Neuronal stem cell (in vitro differentiated cells): ENCODE results near the gene C12orf76.

Source experiments
- DNase-seq: peaks from one replicate; pipeline ENCODE4 v3.0.0-alpha.2; 2013; ENCODE audit warnings: low spot score
- H2AFZ ChIP-seq: one replicate; pipeline ENCODE4 v1.6.1; 2013; ENCODE audit warnings: mild to moderate bottlenecking, low read length, inconsistent platforms
- H2AK5ac ChIP-seq: 2 replicates; pipeline ENCODE4 v1.6.1; 2013; ENCODE audit warnings: low read depth, mild to moderate bottlenecking, inconsistent platforms, low read length, moderate library complexity, mixed read lengths
- H2BK120ac ChIP-seq: 2 replicates; pipeline ENCODE4 v1.6.1; 2013; ENCODE audit warnings: low read depth, mild to moderate bottlenecking, inconsistent platforms, low read length, moderate library complexity, mixed read lengths
- H2BK12ac ChIP-seq: one replicate; pipeline ENCODE4 v1.6.1; 2013; ENCODE audit warnings: low read length, inconsistent platforms
- H2BK15ac ChIP-seq: 2 replicates; pipeline ENCODE4 v1.6.1; 2013; ENCODE audit warnings: mild to moderate bottlenecking, low read length, inconsistent platforms, mixed read lengths
- H2BK5ac ChIP-seq: one replicate; pipeline ENCODE4 v1.6.1; 2013; ENCODE audit warnings: inconsistent platforms, mild to moderate bottlenecking, low read length, moderate library complexity
- H3K14ac ChIP-seq: one replicate; pipeline ENCODE4 v1.6.1; 2013; ENCODE audit warnings: low read length, inconsistent platforms
- H3K18ac ChIP-seq: 2 replicates; pipeline ENCODE4 v1.6.1; 2013; ENCODE audit warnings: low read length, inconsistent platforms
- H3K23ac ChIP-seq: 2 replicates; pipeline ENCODE4 v1.6.1; 2013; ENCODE audit warnings: low read depth, mild to moderate bottlenecking, mixed read lengths, low read length, inconsistent platforms; ENCODE audit not compliant: poor library complexity
- H3K27ac ChIP-seq: replicated peaks from 3 replicates; pipeline ENCODE4 v1.5.1; 2013; ENCODE audit warnings: low read length, inconsistent platforms
- H3K27me3 ChIP-seq, 3 experiments: 2 replicates each; pipeline ENCODE4 v1.6.1; 2013; ENCODE audit warnings: low read length in 3 of 3, mild to moderate bottlenecking in 2 of 3, inconsistent platforms in 1 of 3, low read depth in 1 of 3, mixed read lengths in 1 of 3, moderate library complexity in 1 of 3; ENCODE audit not compliant: control insufficient read depth in 3 of 3, insufficient read depth in 3 of 3
- H3K36me3 ChIP-seq, 2 donors: replicated peaks in 1 of 2; 2 replicates each; pipeline ENCODE4 v1.6.1; 2013; ENCODE audit warnings: low read length in 2 of 2; ENCODE audit not compliant: control insufficient read depth in 2 of 2, insufficient read depth in 2 of 2
- H3K4ac ChIP-seq: 2 replicates; pipeline ENCODE4 v1.6.1; 2013; ENCODE audit warnings: inconsistent platforms, mild to moderate bottlenecking, low read length, moderate library complexity
- H3K4me1 ChIP-seq, 2 donors: 1 replicate in 1 of 2; 2 replicates in 1 of 2; pipeline ENCODE4 v1.6.1; 2013; ENCODE audit warnings: low read length in 2 of 2, low read depth in 1 of 2; ENCODE audit not compliant: control insufficient read depth in 2 of 2, insufficient read depth in 1 of 2
- H3K4me2 ChIP-seq: one replicate; pipeline ENCODE4 v1.6.1; 2013; ENCODE audit warnings: mild to moderate bottlenecking, low read length, inconsistent platforms; ENCODE audit not compliant: insufficient read depth, poor library complexity, severe bottlenecking
- H3K4me3 ChIP-seq, 2 donors: 2 replicates each; pipeline ENCODE4 v1.5.1; 2013; ENCODE audit warnings: low read length in 2 of 2, mild to moderate bottlenecking in 2 of 2, inconsistent platforms in 1 of 2, moderate library complexity in 1 of 2
- H3K79me1 ChIP-seq: one replicate; pipeline ENCODE4 v1.6.1; 2013; ENCODE audit warnings: low read depth, mild to moderate bottlenecking, inconsistent platforms, low read length, moderate library complexity
- H3K9ac ChIP-seq: one replicate; pipeline ENCODE4 v1.6.1; 2013; ENCODE audit warnings: mild to moderate bottlenecking, low read depth, low read length, inconsistent platforms; ENCODE audit not compliant: poor library complexity
- H3K9me3 ChIP-seq, 2 donors: replicated peaks in 1 of 2; 2 replicates each; pipeline versions ENCODE3 to v1.6.1; 2013; ENCODE audit warnings: low read length in 2 of 2, mild to moderate bottlenecking in 2 of 2, inconsistent platforms in 1 of 2, low read depth in 1 of 2, mixed read lengths in 1 of 2, moderate library complexity in 1 of 2; ENCODE audit not compliant: control insufficient read depth in 2 of 2, insufficient read depth in 1 of 2
- H4K8ac ChIP-seq: one replicate; pipeline ENCODE4 v1.6.1; 2013; ENCODE audit warnings: low read depth, mild to moderate bottlenecking, inconsistent platforms, low read length, moderate library complexity
- H4K91ac ChIP-seq: one replicate; pipeline ENCODE4 v1.6.1; 2013; ENCODE audit warnings: low read length, low read depth, mild to moderate bottlenecking, inconsistent platforms; ENCODE audit not compliant: poor library complexity
- WGBS, 2 donors: extraction: QIAGEN DNeasy Blood & Tissue Kit; methylation state at CpG; one replicate each; pipeline ENCODE4 v1.1.7; 2013; ENCODE audit warnings: missing lambda C conversion rate in 2 of 2, mixed read lengths in 1 of 2; ENCODE audit not compliant: insufficient read length in 2 of 2, insufficient replicate concordance in 1 of 2; ENCODE audit errors: extremely low coverage in 2 of 2; 5-methylcytosine and 5-hydroxymethylcytosine counted together

Gene C12orf76

GRCh38 chr12:110033888-110034287 lies 14.4 kb downstream of the C12orf76 start:
- Histone ChIP-seq H3K79me1 (no peaks in the 10 kb centered on the region), H4K91ac (no peak overlapping the region), H3K4me3 (no peak overlapping the region), H2AFZ (no peak overlapping the region), H3K9ac (no peak overlapping the region), H3K18ac (no peak overlapping the region), H2BK120ac (no peak overlapping the region), H3K36me3 (peaks cover 14 to 88% of the 10 kb centered on the region in 2 donors), H2BK15ac (no peak overlapping the region), H3K27me3 (no peaks in the 10 kb centered on the region), H3K4me1 (peaks cover 0 to 2% of the 10 kb centered on the region in 2 donors), H3K9me3 (no peaks in the 10 kb centered on the region), H3K23ac (no peak overlapping the region), H2BK12ac (no peak overlapping the region), H3K27ac (no peak overlapping the region), H4K8ac (no peak overlapping the region), H3K4ac (no peak overlapping the region), H3K14ac (no peak overlapping the region), H3K4me2 (no peak overlapping the region), H2AK5ac (no peak overlapping the region), H2BK5ac (no peak overlapping the region)
- no CpG with 5 or more reads among the region's 3 CpGs for WGBS, 2 donors
- DNase-seq = no peak

GRCh38 chr12:110029290-110029815 lies 19.0 kb downstream of the C12orf76 start:
- Histone ChIP-seq H3K4me1 (no peaks in the 10 kb centered on the region), H3K9me3 (no peaks in the 10 kb centered on the region), H2BK15ac (no peak overlapping the region), H3K4me3 (no peak overlapping the region), H3K79me1 (no peaks in the 10 kb centered on the region), H2AK5ac (no peak overlapping the region), H2BK12ac (no peak overlapping the region), H4K91ac (no peak overlapping the region), H3K14ac (no peak overlapping the region), H3K18ac (no peak overlapping the region), H3K27me3 (no peaks in the 10 kb centered on the region), H2AFZ (no peak overlapping the region), H3K4ac (no peak overlapping the region), H3K9ac (no peak overlapping the region), H3K23ac (no peak overlapping the region), H4K8ac (no peak overlapping the region), H3K27ac (no peak overlapping the region), H2BK120ac (no peak overlapping the region), H3K36me3 (peaks cover 6 to 78% of the 10 kb centered on the region in 2 donors), H3K4me2 (no peak overlapping the region), H2BK5ac (no peak overlapping the region)
- no CpG with 5 or more reads among the region's 2 CpGs for WGBS, 2 donors
- DNase-seq = no peak

GRCh38 chr12:110028323-110028722 lies 20.0 kb downstream of the C12orf76 start:
- H2BK120ac ChIP-seq = no peak overlapping the region
- H2AK5ac ChIP-seq = no peak overlapping the region
- H4K8ac ChIP-seq = no peak overlapping the region
- no peak overlapping the region for H3K4me2 ChIP-seq
- H4K91ac ChIP-seq = no peak overlapping the region
- no peak overlapping the region for H3K18ac ChIP-seq
- no CpG with 5 or more reads among the region's 6 CpGs for WGBS, 2 donors
- DNase-seq = no peak
- no peak overlapping the region for H3K9ac ChIP-seq
- no peak overlapping the region for H3K27ac ChIP-seq
- H3K4me1 ChIP-seq = peaks cover 0 to 4% of the 10 kb centered on the region in 2 donors
- no peak overlapping the region for H2BK15ac ChIP-seq
- no peak overlapping the region for H2AFZ ChIP-seq
- H2BK12ac ChIP-seq = no peak overlapping the region
- peaks cover 2 to 72% of the 10 kb centered on the region in 2 donors for H3K36me3 ChIP-seq
- no peak overlapping the region for H3K4ac ChIP-seq
- no peak overlapping the region for H3K14ac ChIP-seq
- H2BK5ac ChIP-seq = no peak overlapping the region
- no peaks in the 10 kb centered on the region for H3K9me3 ChIP-seq
- H3K79me1 ChIP-seq = no peaks in the 10 kb centered on the region
- no peaks in the 10 kb centered on the region for H3K27me3 ChIP-seq
- no peak overlapping the region for H3K4me3 ChIP-seq
- no peak overlapping the region for H3K23ac ChIP-seq

- Histone ChIP-seq H3K23ac (no peak overlapping the region), H4K8ac (no peak overlapping the region), H3K4ac (no peak overlapping the region), H3K4me2 (no peak overlapping the region), H3K9me3 (no peaks in the 10 kb centered on the region), H3K27ac (no peak overlapping the region), H4K91ac (no peak overlapping the region), H3K9ac (no peak overlapping the region), H2BK120ac (no peak overlapping the region), H3K79me1 (no peaks in the 10 kb centered on the region), H2BK15ac (no peak overlapping the region), H2AFZ (no peak overlapping the region), H2BK5ac (no peak overlapping the region), H3K4me3 (no peak overlapping the region), H3K18ac (no peak overlapping the region), H3K27me3 (no peaks in the 10 kb centered on the region), H2AK5ac (no peak overlapping the region), H2BK12ac (no peak overlapping the region), H3K14ac (no peak overlapping the region), H3K4me1 (peaks cover 0 to 10% of the 10 kb centered on the region in 2 donors), H3K36me3 (peaks cover 2 to 75% of the 10 kb centered on the region in 2 donors)
- no CpG with 5 or more reads among the region's 2 CpGs for WGBS, 2 donors
- no peak for DNase-seq
Observed at GRCh38 chr12:110024051-110024450, 24.3 kb downstream of the C12orf76 start.
